Pancreas (tissue), 10 donors: ENCODE results near the gene MYDGF. TPM values are rescaled to one million over a fixed set of nuclear protein-coding genes. Genes with fewer than 3 reads are reported as not detected.

Experiments used
- ATAC-seq, 4 donors: fragments of 200-7000 bp; cut with Tn5 transposase; one replicate each; pipeline versions ENCODE4 v1.8.0 to v1.9.1; 2020; ENCODE audit warnings: mild to moderate bottlenecking in 4 of 4, moderate library complexity in 4 of 4
- DNase-seq, 6 donors: peaks; one replicate each; pipeline ENCODE4 v3.0.0-alpha.2; 2020
- FAIRE-seq: peaks from 2 replicates; lab custom pipeline; 2012; peaks lifted over from hg19 to GRCh38; lab: Jason Lieb, UNC
- H3K27ac ChIP-seq, 4 donors: fragments of 200-600 bp; sonication (generic); 1 replicate in 3 of 4; 2 replicates in 1 of 4; pipeline versions ENCODE4 v1.5.0 to v1.8.0; 2020
- H3K27me3 ChIP-seq, 4 donors: fragments of 200-600 bp; one replicate each; pipeline ENCODE4 v1.8.0; 2021
- H3K36me3 ChIP-seq, 3 donors: fragments of 200-600 bp; sonication (generic) in 1 of 3; one replicate each; pipeline versions ENCODE4 v1.5.0 to v1.8.0; 2020 to 2021
- H3K4me1 ChIP-seq, 3 donors: fragments of 200-600 bp; one replicate each; pipeline ENCODE4 v1.8.0; 2021
- H3K4me3 ChIP-seq, 4 donors: fragments of 200-600 bp; sonication (generic) in 2 of 4; one replicate each; pipeline versions ENCODE4 v1.5.0 to v1.8.0; 2020 to 2021
- H3K9me3 ChIP-seq, 4 donors: fragments of 200-600 bp; one replicate each; pipeline ENCODE4 v1.8.0; 2021
- WGBS, 2 donors: extraction: QIAGEN DNeasy Blood & Tissue Kit; methylation state at CpG; one replicate each; pipeline ENCODE4 v1.1.7; 2013; 5-methylcytosine and 5-hydroxymethylcytosine counted together
- intact Hi-C, 3 donors: fragments of 100-400 bp; cut with DNase I; formaldehyde crosslinking; loops; one replicate each; pipeline versions ENCODE4 v1.11.1 to v1.14.2; 2022
- polyA plus RNA-seq, 2 donors: library from polyadenylated mRNA; stranded (reverse); fragments of 200-250 nt; gene quantifications; one replicate each; pipeline ENCODE4 v1.2.3, GENCODE V29; 2013
- total RNA-seq, 6 donors: library from RNA; stranded (reverse); fragmentation: NEBNext Ultra II Directional in 4 of 6; extraction: Animal tissue kit (Norgen Biotek cat#: 25700) in 4 of 6; gene quantifications; one replicate each; pipeline versions ENCODE4 v1.2.1 to v1.2.4, GENCODE V29; 2021 to 2023
- TF ChIP-seq, protein P1 (sequence below), 4 donors: fragments of 200-600 bp; sonication (generic) in 3 of 4; IDR thresholded peaks; one replicate each; pipeline versions ENCODE4 v1.5.0 to v1.8.0; 2021; ENCODE audit warnings: antibody characterized with exemption in 4 of 4
- donor health status: healthy with polysubstance abuse.
- donor health status: DM: no; HTN: no; CAD: no; lungs with moderate emphysema.
- donor health status: DM: no; HTN: no; CAD: no.
- donor health status: control.
- donor health status: control.
- donor health status: Bipolar disorder and iron deficiency.
- donor health status: DM: yes; HTN: yes; CAD: no.
- donor health status: DM: no; HTN: no; CAD: no.
- donor health status: DM: no; HTN: no; CAD: no.
- donor health status: DM: yes; HTN: yes; CAD: no.

Gene MYDGF
- total and polyA plus RNA-seq, 8 donors: 50.3 to 102 (median 66.4) TPM

DNA sequence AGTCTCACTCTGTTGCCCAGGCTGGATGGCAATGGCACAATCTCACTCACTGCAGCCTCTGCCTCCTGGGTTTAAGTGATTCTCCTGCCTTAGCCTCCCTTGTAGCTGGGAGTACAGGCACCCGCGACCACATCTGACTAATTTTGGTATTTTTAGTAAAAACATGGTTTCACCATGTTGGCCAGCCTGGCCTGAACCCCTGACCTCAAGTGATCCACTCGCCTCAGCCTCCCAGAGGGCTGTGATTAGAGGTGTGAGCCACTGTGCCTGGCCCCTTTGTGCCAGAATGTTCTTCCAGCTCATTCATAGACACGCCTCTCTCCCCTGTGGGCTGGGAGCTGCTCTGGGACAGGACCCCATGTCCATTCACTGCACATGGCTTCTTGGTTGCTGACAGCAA, 9.1 kb downstream of the MYDGF start:
- 96% methylated on average over 4 of the region's 4 CpGs for whole genome bisulfite sequencing, 2 donors
- TF ChIP-seq, protein P1, sequence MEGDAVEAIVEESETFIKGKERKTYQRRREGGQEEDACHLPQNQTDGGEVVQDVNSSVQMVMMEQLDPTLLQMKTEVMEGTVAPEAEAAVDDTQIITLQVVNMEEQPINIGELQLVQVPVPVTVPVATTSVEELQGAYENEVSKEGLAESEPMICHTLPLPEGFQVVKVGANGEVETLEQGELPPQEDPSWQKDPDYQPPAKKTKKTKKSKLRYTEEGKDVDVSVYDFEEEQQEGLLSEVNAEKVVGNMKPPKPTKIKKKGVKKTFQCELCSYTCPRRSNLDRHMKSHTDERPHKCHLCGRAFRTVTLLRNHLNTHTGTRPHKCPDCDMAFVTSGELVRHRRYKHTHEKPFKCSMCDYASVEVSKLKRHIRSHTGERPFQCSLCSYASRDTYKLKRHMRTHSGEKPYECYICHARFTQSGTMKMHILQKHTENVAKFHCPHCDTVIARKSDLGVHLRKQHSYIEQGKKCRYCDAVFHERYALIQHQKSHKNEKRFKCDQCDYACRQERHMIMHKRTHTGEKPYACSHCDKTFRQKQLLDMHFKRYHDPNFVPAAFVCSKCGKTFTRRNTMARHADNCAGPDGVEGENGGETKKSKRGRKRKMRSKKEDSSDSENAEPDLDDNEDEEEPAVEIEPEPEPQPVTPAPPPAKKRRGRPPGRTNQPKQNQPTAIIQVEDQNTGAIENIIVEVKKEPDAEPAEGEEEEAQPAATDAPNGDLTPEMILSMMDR (IDR thresholded peaks at IDR 0.05): no peak
- H3K4me3 ChIP-seq: no peak overlapping the region
- no peaks in the 10 kb centered on the region for H3K27me3 ChIP-seq
- FAIRE-seq (no peak), DNase-seq (no peak), ATAC-seq (no peak)
- H3K9me3 ChIP-seq: no peaks in the 10 kb centered on the region
- H3K27ac ChIP-seq: no peak overlapping the region
- H3K4me1 ChIP-seq: no peaks in the 10 kb centered on the region
- peaks cover 4 to 63% (median 38%) of the 10 kb centered on the region in 3 donors for H3K36me3 ChIP-seq
- intact Hi-C loops: no loop called here

DNA sequence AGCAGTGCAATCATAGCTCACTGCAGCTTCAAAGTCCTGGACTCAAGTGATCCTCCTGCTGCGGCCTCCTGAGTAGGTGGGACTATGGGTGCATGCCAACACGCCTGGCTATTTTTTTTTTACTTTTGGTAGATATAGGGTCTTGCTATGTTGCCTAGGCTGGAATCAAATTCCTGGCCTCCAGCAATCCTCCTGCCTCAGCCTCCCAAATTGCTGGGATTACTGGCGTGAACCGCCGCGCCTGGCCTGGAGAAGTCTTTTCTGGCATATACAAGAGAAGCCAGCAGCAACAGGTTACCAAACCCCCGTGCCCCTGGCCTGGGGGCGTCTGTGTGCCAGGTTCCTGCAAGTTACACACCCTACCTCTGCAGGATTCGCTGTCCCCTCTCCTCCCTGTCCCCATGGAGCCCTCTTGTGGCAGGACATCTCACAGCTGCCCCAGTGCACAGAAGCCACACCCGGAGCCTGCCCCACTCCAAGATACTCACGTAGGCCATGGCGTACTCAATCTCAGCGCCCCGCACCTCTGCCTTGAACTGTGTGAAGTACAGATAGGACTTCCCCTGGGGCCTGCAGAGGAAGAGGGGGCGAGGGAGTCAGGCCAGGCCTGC, 9.9 kb downstream of the MYDGF start:
- Histone ChIP-seq H3K4me1 (no peaks in the 10 kb centered on the region), H3K9me3 (no peaks in the 10 kb centered on the region), H3K36me3 (peaks cover 4 to 65% (median 38%) of the 10 kb centered on the region in 3 donors), H3K4me3 (no peak overlapping the region), H3K27me3 (no peaks in the 10 kb centered on the region), H3K27ac (no peak overlapping the region)
- intact Hi-C loops: no loop called here
- ATAC-seq (peak in 2 of 4 donors; percentile 35 to 46), DNase-seq (no peak), FAIRE-seq (no peak)
- TF ChIP-seq, protein P1 (IDR thresholded peaks at IDR 0.05): no peak
- WGBS, 2 donors: 94 to 96% methylated on average over 15 of the region's 15 CpGs

DNA sequence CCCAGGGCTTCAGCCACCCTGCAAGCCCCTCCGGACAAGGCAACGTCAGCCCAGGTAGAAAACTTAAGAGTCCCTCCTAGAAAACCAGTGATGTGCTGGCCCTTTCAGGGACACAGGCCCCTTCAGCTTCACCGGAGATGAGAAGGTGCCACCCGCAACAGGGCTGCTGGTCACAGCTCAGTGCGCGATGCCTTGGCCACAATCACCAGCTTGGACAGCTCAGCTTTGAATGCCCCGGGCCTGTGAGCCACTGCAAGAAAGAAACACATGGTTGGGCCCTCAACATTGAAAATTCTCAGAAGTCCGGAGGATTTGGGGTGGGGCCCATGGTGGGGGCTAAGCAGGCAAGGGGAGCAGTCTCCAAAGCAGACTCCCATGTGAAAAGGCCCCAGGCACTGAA, 12.3 kb downstream of the MYDGF start:
- no peaks in the 10 kb centered on the region for H3K27me3 ChIP-seq
- FAIRE-seq (no peak), ATAC-seq (no peak), DNase-seq (no peak)
- intact Hi-C loops: no loop called here
- TF ChIP-seq, protein P1 (IDR thresholded peaks at IDR 0.05): no peak
- H3K9me3 ChIP-seq: no peaks in the 10 kb centered on the region
- H3K36me3 ChIP-seq: peaks cover 4 to 60% (median 38%) of the 10 kb centered on the region in 3 donors
- H3K4me1 ChIP-seq: no peaks in the 10 kb centered on the region
- no peak overlapping the region for H3K27ac ChIP-seq
- 96 to 97% methylated on average over 8 of the region's 8 CpGs for WGBS, 2 donors
- no peak overlapping the region for H3K4me3 ChIP-seq

DNA sequence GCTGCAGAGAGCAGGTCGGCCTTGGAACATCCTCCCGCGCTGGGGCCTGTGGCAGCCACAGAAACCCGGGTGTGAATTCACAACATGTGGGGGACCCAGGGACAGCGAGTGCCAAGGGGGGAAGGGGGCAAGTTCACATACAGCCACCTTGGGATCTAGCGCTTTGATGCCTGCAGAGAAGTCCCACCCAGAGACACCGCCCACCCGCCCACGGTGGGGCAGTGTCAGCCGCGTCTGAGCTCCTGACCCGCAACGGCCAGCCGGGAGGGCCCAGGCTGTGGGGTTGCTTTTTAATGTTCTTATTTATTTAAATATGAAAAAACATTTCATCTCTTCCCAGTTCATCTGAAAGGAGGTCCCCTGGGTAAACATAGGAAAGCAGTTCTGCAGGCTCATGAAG, 12.9 kb downstream of the MYDGF start:
- H3K27ac ChIP-seq: no peak overlapping the region
- H3K9me3 ChIP-seq: no peaks in the 10 kb centered on the region
- H3K27me3 ChIP-seq: no peaks in the 10 kb centered on the region
- TF ChIP-seq, protein P1 (IDR thresholded peaks at IDR 0.05): no peak
- FAIRE-seq (no peak), DNase-seq (no peak), ATAC-seq (no peak)
- 84% methylated on average over 14 of the region's 14 CpGs for WGBS, 2 donors
- no peak overlapping the region for H3K4me3 ChIP-seq
- peaks cover 4 to 57% (median 34%) of the 10 kb centered on the region in 3 donors for H3K36me3 ChIP-seq
- intact Hi-C loops: no loop called here
- H3K4me1 ChIP-seq: no peaks in the 10 kb centered on the region

DNA sequence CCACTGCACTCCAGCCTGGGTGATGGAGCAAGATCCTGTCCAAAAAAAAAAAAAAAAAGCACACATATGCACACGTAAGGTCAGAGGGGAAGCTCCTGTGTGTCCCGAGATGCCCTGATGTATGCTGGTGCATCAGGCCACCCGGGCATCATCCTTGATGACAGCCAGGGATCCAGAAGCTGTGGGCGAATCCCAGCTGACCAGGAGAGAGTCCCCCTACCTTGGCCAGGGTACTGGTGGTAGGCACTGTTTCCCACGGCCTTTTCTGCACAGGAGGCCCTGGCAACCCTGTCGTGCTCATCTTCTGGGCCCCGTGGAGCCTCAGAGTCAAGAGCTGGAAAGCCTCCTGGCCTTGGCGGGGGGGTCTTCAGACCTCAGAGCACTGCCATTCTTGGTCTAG, 14.0 kb downstream of the MYDGF start:
- ATAC-seq: peak in 1 of 4 donors; percentile 2
- peaks cover 4 to 45% (median 29%) of the 10 kb centered on the region in 3 donors for H3K36me3 ChIP-seq

More for the DNA sequence above, 14.0 kb downstream of the MYDGF start:
- no peak overlapping the region for H3K27ac ChIP-seq
- no peak overlapping the region for H3K4me3 ChIP-seq
- no peak for DNase-seq
- TF ChIP-seq, protein P1 (IDR thresholded peaks at IDR 0.05): no peak
- no peaks in the 10 kb centered on the region for H3K9me3 ChIP-seq
- FAIRE-seq: no peak
- 80 to 84% methylated on average over 8 of the region's 8 CpGs for WGBS, 2 donors
- no peaks in the 10 kb centered on the region for H3K4me1 ChIP-seq
- H3K27me3 ChIP-seq: no peaks in the 10 kb centered on the region
- intact Hi-C loops: no loop called here
